ENCODE measurements around the gene MRGPRD.

GRCh38 chr11:68978626-68978930, 2.2 kb downstream of the MRGPRD start:
- TF ChIP-seq CTCF (conservative IDR thresholded peaks at IDR 0.05) (no peak), ZFX (IDR thresholded peaks at IDR 0.05) (no peak)
